Upper lobe of left lung (tissue), 4 donors: Measurements from ENCODE around the gene ABCB7.

Source experiments
- CTCF ChIP-seq, 6 experiments: fragments of 450-650 bp in 4 of 6; fragments of 200-600 bp in 2 of 6; sonication (generic) in 2 of 6; IDR thresholded peaks; one replicate each; pipeline ENCODE4 v1.5.1; 2016 to 2019; ENCODE audit warnings: antibody characterized with exemption in 6 of 6
- EP300 ChIP-seq, 4 donors: sonication (generic); formaldehyde crosslinking; IDR thresholded peaks; one replicate each; pipeline ENCODE4 v1.5.1; 2017; ENCODE audit warnings: antibody characterized with exemption in 4 of 4, control low read depth in 2 of 4
- POLR2A ChIP-seq, 4 donors: fragments of 450-650 bp; IDR thresholded peaks; one replicate each; pipeline ENCODE4 v1.5.1; 2016 to 2017; ENCODE audit warnings: antibody characterized with exemption in 4 of 4, mild to moderate bottlenecking in 2 of 4

DNA sequence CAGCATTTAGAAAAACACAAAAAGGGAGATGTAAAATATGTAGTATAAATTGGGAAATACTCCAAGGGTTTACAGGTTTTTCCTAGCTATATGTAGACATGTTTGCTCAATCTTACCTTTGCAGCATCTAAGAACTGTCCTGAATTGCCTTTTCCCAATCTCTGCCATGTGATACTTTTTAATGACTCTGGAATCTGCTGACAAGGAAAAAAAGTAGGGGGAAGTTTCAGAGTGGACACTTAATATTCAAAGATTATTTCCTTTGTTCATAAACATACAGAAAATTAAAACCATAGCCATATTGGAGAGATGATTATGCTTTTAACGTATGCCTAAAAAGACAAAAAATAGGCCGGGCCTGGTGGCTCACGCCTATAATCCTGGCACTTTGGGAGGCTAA is 41.4 kb downstream of the ABCB7 start:
- TF ChIP-seq POLR2A (IDR thresholded peaks at IDR 0.05) (no peak), CTCF (IDR thresholded peaks at IDR 0.05) (no peak), EP300 (IDR thresholded peaks at IDR 0.05) (no peak)
